ENCODE data around the gene LMF1. TPM values are rescaled to one million over a fixed set of nuclear protein-coding genes. Genes with fewer than 3 reads are reported as not detected.

The LMF1 gene
- total RNA-seq, 3 donors from 2014 or later: 14.1 to 26.4 (median 21.4) TPM

- Histone ChIP-seq H3K9me3 (no peaks in the 10 kb centered on the region), H3K4me1 (no peaks in the 10 kb centered on the region), H3K27ac (no peak overlapping the region), H3K27me3 (no peaks in the 10 kb centered on the region), H3K36me3 (peaks cover 6% of the 10 kb centered on the region), H3K4me3 (no peak overlapping the region)
- intact Hi-C loops (cut with DNase I; ENCODE audit: low total_unique reads): no loop called here
- TF ChIP-seq POLR2A (IDR thresholded peaks at IDR 0.05) (no peak), CTCF (IDR thresholded peaks at IDR 0.05) (no peak), POLR2AphosphoS5 (IDR thresholded peaks at IDR 0.05) (no peak)
- DNase-seq (ENCODE audit: low spot score in 2 of 2): no peak
These were observed 46.0 kb downstream of the LMF1 start for GRCh38 chr16:924806-925205.

- no peaks in the 10 kb centered on the region for H3K27me3 ChIP-seq
- TF ChIP-seq POLR2A (IDR thresholded peaks at IDR 0.05): no peak
- no peak for TF ChIP-seq POLR2AphosphoS5 (IDR thresholded peaks at IDR 0.05)
- no peak for TF ChIP-seq CTCF (IDR thresholded peaks at IDR 0.05)
- DNase-seq (ENCODE audit: low spot score in 2 of 2): no peak
- H3K4me1 ChIP-seq: no peaks in the 10 kb centered on the region
- H3K36me3 ChIP-seq: peaks cover 6% of the 10 kb centered on the region
- H3K9me3 ChIP-seq: no peaks in the 10 kb centered on the region
- H3K27ac ChIP-seq: no peak overlapping the region
- intact Hi-C loops (cut with DNase I; ENCODE audit: low total_unique reads): no loop called here
- H3K4me3 ChIP-seq: no peak overlapping the region
These were observed 46.7 kb downstream of the LMF1 start for GRCh38 chr16:924063-924462.

- no peaks in the 10 kb centered on the region for H3K4me1 ChIP-seq
- TF ChIP-seq POLR2A (IDR thresholded peaks at IDR 0.05): no peak
- TF ChIP-seq CTCF (IDR thresholded peaks at IDR 0.05): no peak
- TF ChIP-seq POLR2AphosphoS5 (IDR thresholded peaks at IDR 0.05): no peak
- H3K27ac ChIP-seq: no peak overlapping the region
- no peaks in the 10 kb centered on the region for H3K9me3 ChIP-seq
- no peak overlapping the region for H3K4me3 ChIP-seq
- DNase-seq (ENCODE audit: low spot score in 2 of 2): no peak
- intact Hi-C loops (cut with DNase I; ENCODE audit: low total_unique reads): no loop called here
- peaks cover 6% of the 10 kb centered on the region for H3K36me3 ChIP-seq
- H3K27me3 ChIP-seq: no peaks in the 10 kb centered on the region
These were observed 47.6 kb downstream of the LMF1 start for GRCh38 chr16:923184-923583.

GRCh38 chr16:922051-922450 lies 48.7 kb downstream of the LMF1 start:
- peaks cover 6% of the 10 kb centered on the region for H3K36me3 ChIP-seq
- H3K27me3 ChIP-seq: no peaks in the 10 kb centered on the region
- H3K9me3 ChIP-seq: no peaks in the 10 kb centered on the region
- DNase-seq (ENCODE audit: low spot score in 2 of 2): no peak
- H3K4me1 ChIP-seq: no peaks in the 10 kb centered on the region
- no peak overlapping the region for H3K4me3 ChIP-seq
- intact Hi-C loops (cut with DNase I; ENCODE audit: low total_unique reads): no loop called here
- H3K27ac ChIP-seq: no peak overlapping the region
- TF ChIP-seq POLR2A (IDR thresholded peaks at IDR 0.05) (no peak), CTCF (IDR thresholded peaks at IDR 0.05) (no peak), POLR2AphosphoS5 (IDR thresholded peaks at IDR 0.05) (no peak)

GRCh38 chr16:921321-921905 lies 49.4 kb downstream of the LMF1 start:
- intact Hi-C loops (cut with DNase I; ENCODE audit: low total_unique reads): no loop called here
- Histone ChIP-seq H3K27ac (peak overlapping the region in 1 of 2 donors; percentile 83), H3K36me3 (peaks cover 6% of the 10 kb centered on the region), H3K9me3 (no peaks in the 10 kb centered on the region), H3K4me3 (no peak overlapping the region), H3K27me3 (no peaks in the 10 kb centered on the region), H3K4me1 (no peaks in the 10 kb centered on the region)
- no peak for DNase-seq (ENCODE audit: low spot score in 2 of 2)
- TF ChIP-seq POLR2A (IDR thresholded peaks at IDR 0.05): no peak
- TF ChIP-seq POLR2AphosphoS5 (IDR thresholded peaks at IDR 0.05): no peak
- TF ChIP-seq CTCF (IDR thresholded peaks at IDR 0.05): no peak
